OCI-LY1 (cell line): ENCODE results near the gene BFSP1.

ENCODE experiments used
- CTCF ChIP-seq: fragments of 200-600 bp; sonication (generic), shearing (Covaris generic); IDR thresholded peaks from 2 replicates; pipeline ENCODE4 v1.5.1; 2017; ENCODE audit warnings: mild to moderate bottlenecking, antibody characterized with exemption, low read length, moderate library complexity, mixed read lengths
- EZH2 ChIP-seq: fragments of 200-600 bp; sonication (generic), shearing (Covaris generic); IDR thresholded peaks from 2 replicates; pipeline ENCODE4 v1.8.0; 2017; ENCODE audit warnings: borderline replicate concordance, mixed run types, mild to moderate bottlenecking, antibody characterized with exemption, low read length, moderate library complexity, mixed read lengths

- no peak for TF ChIP-seq CTCF
- no peak for TF ChIP-seq EZH2
These were observed 64.0 kb downstream of the BFSP1 start for GRCh38 chr20:17467120-17467655.
